Activated naive CD8-positive, alpha-beta T cell treated with anti-CD3 and anti-CD28 coated beads for 36 hours (primary cell): ENCODE measurements around the gene ELP2. TPM values are rescaled to one million over a fixed set of nuclear protein-coding genes. Genes with fewer than 3 reads are reported as not detected.
"Not testable (repeated sequence)": the region's sequence is repeated elsewhere in the genome, so short reads cannot be mapped to it uniquely, and the experiment has no call there.

Experiments
- DNase-seq: peaks from one replicate; pipeline ENCODE4 v3.0.0; 2021
- H3K27ac Mint-ChIP-seq: one replicate; pipeline ENCODE4 v1.8.0; 2022; ENCODE audit warnings: mild to moderate bottlenecking, moderate library complexity, mixed read lengths
- H3K27me3 Mint-ChIP-seq: one replicate; pipeline ENCODE4 v1.8.0; 2022; ENCODE audit warnings: mild to moderate bottlenecking, mixed read lengths
- H3K36me3 Mint-ChIP-seq: one replicate; pipeline ENCODE4 v1.8.0; 2021; ENCODE audit warnings: mild to moderate bottlenecking, mixed read lengths
- H3K4me1 Mint-ChIP-seq: one replicate; pipeline ENCODE4 v1.8.0; 2021; ENCODE audit warnings: mixed read lengths
- H3K4me3 Mint-ChIP-seq: one replicate; pipeline ENCODE4 v1.8.0; 2022; ENCODE audit warnings: mild to moderate bottlenecking, moderate library complexity, mixed read lengths
- H3K9me3 Mint-ChIP-seq: one replicate; pipeline ENCODE4 v1.8.0; 2022; ENCODE audit warnings: mixed read lengths
- total RNA-seq, 2 experiments: library from RNA; stranded (reverse); gene quantifications; one replicate each; pipeline ENCODE4 v1.2.3, GENCODE V29; 2021

ELP2 gene
- total RNA-seq, 2 experiments from 2014 or later, result 93.4 to 98.2 TPM

DNA sequence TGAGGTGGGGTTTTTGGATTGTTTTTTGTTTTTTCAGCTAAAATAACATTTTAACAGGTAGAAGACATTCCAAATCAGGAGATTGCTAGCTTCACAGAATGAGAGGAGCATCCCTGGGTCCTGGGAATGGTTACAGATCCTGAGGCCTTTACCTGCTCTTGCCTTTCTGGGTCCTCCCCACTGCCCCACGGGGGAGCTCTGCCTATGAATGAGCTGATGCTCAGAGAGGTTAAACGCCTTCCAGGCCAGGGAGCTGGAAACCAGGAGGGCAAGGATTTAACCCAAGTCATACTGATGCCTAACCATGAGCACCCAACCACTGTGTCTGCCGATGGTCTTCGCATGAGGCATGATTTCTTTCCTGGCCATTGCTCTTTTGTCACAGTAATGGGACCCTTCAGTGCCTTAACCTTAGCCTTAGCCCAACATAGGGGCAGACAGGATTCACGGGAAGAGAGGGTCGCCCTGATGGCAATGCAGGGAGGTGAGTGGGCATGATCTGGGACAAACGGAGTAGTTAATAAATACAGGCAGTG lies 73.7 kb downstream of the ELP2 start:
- H3K27ac Mint-ChIP-seq, result no peak overlapping the region
- H3K9me3 Mint-ChIP-seq, result peaks cover 5% of the 10 kb centered on the region
- H3K27me3 Mint-ChIP-seq, result no peaks in the 10 kb centered on the region
- H3K36me3 Mint-ChIP-seq, result no peaks in the 10 kb centered on the region
- DNase-seq, result no peak
- no peaks in the 10 kb centered on the region for H3K4me1 Mint-ChIP-seq
- no peak overlapping the region for H3K4me3 Mint-ChIP-seq

DNA sequence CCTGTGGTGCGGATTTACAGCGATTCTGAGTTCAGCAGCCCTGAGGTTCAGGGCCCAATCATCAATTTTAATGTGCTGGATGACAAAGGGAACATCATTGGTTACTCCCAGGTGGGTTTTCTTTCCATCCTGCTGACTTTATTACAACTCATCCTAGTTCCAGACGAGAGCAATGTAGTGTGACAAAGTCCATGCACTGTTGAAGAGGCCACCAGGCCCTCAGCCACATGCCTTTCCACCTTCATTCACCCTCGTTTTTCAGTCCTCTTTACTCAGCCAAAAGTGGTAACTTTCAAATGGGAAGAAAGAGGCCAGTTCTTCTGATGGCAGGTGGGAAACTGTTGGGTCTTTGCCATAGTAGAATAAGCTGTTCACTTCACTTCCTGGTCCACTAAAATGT lies 75.5 kb downstream of the ELP2 start:
- H3K4me3 Mint-ChIP-seq, result no peak overlapping the region
- no peaks in the 10 kb centered on the region for H3K27me3 Mint-ChIP-seq
- H3K36me3 Mint-ChIP-seq, result no peaks in the 10 kb centered on the region
- H3K9me3 Mint-ChIP-seq, result peaks cover 5% of the 10 kb centered on the region
- no peak for DNase-seq
- no peaks in the 10 kb centered on the region for H3K4me1 Mint-ChIP-seq
- H3K27ac Mint-ChIP-seq, result no peak overlapping the region

DNA sequence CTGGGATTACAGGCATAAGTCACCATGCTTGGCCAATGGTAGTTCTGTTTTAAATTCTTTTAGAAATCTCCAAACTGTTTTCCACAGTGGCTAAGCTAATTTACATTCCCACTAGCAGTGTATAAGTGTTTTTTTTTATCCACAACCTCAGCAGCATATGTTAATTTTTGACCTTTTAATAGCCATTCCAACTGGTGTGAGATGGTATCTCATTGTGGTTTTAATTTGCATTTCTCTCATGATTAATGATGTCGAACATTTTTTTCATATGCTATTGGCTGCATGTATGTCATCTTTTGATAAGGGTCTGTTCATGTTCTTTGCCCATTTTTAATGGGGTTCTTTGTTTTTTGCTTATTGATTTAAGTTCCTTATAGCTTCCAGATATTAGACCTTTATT lies 77.6 kb downstream of the ELP2 start:
- H3K4me3 Mint-ChIP-seq, result no peak overlapping the region
- H3K36me3 Mint-ChIP-seq, result no peaks in the 10 kb centered on the region
- DNase-seq, result no peak
- peaks cover 5% of the 10 kb centered on the region for H3K9me3 Mint-ChIP-seq
- no peaks in the 10 kb centered on the region for H3K27me3 Mint-ChIP-seq
- H3K27ac Mint-ChIP-seq, result no peak overlapping the region
- H3K4me1 Mint-ChIP-seq, result no peaks in the 10 kb centered on the region

DNA sequence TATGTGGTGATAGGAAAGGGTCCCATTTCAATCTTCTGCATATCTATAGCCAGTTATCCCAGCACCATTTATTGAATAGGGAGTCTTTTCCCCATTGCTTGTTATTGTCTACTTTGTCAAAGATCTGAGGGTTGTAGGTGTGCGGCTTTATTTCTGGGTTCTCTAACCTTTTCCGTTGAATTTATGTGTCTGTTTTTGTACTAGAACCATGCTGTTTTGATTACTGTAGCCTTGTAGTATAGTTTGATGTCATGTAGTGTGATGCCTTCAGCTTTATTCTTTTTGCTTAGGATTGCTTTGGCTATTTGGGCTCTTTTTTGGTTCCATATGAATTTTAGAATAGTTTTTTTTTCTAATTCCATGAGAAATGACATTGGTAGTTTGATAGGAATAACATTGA lies 78.3 kb downstream of the ELP2 start:
- not testable (repeated sequence) for H3K27me3 Mint-ChIP-seq, DNase-seq, H3K36me3 Mint-ChIP-seq, H3K4me1 Mint-ChIP-seq, H3K9me3 Mint-ChIP-seq, H3K27ac Mint-ChIP-seq, H3K4me3 Mint-ChIP-seq

DNA sequence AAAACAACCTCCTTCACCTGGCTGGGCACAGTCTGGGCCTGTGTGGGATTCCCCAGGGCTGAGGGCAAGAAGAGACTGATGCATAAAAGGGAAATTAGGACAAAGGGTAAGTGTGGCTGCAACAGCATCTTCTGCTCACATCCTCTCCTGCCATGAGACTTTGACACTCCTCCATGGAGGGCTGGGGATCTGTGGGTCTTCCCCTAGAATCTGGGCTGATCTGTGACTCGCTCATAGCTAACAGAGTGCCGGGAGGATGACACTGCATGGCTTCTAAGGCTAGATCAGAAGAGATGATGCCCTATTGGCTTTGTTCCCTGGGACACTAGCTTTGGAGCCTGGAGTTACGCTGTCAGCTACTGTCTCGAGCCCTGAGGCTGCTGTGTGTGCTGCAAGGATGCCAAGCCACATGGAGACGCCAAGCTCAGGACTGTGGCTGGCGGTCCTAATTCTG lies 81.9 kb downstream of the ELP2 start:
- Mint-ChIP-seq H3K27me3 (no peaks in the 10 kb centered on the region), H3K4me1 (no peaks in the 10 kb centered on the region), H3K27ac (no peak overlapping the region), H3K9me3 (peaks cover 5% of the 10 kb centered on the region), H3K36me3 (no peaks in the 10 kb centered on the region), H3K4me3 (no peak overlapping the region)
- DNase-seq, result no peak

DNA sequence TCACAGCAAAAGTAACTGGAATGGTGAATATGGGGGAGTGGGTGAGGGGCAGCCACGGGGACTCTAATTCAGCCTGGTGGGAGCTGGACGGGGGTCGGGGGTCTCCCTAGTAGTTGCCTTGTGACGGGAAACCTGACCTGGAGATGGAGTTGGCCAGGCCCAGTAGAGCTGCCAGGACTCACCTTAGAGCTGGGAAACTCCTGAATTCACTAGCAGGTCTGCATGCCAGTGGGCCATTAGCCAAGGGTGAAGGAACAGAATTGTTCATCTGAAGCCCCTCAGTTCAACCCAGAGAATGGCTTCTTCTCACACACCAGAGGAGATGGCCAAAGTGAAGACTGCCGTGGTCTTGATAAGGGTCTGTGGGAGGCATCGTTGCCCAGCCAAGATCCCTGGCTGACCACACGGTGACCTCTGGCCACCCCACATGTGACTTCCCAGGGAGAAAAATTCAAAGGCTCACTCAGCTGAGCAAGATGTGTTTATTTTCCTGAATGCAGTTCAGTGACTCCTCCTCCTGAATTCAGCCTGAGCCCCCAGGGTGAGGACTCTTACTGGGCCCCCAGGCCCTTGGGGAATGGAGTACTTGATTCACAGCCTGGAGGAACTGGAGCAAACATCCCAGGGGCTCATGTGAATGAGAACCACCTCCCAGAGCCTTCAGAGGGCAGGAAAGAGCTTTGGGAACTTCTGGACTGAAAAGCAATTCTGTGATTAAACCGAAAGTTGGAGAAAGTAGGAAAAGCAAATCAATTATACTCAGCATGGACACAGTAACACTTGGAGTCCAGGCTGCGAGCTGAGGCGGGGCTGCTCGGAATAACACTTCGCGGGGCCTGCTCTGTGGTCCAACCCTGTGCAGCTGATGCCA lies 82.8 kb downstream of the ELP2 start:
- DNase-seq, result no peak
- Mint-ChIP-seq H3K36me3 (no peaks in the 10 kb centered on the region), H3K27me3 (no peaks in the 10 kb centered on the region), H3K4me1 (no peaks in the 10 kb centered on the region), H3K9me3 (peaks cover 5% of the 10 kb centered on the region), H3K27ac (no peak overlapping the region), H3K4me3 (no peak overlapping the region)

DNA sequence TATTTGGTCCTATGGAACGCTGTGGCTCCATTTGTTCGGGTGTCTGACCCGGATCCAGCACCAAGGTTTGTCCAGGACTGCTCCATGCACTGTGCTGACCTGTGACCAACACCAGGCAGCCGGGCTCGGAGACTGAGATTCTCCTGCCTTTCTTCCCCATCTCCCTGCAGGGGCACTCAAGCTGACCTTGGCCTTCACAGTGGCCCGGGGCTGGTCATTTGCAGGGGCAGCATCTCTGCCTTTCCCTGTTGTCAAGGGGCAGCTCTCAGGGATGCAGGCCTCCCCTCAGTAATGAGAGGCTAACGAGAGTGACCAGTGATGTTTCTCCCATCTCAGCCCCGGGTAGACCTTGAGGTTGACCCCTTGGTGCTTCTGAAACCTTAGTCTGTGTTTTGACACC lies 85.1 kb downstream of the ELP2 start:
- Mint-ChIP-seq H3K4me3 (no peak overlapping the region), H3K27me3 (no peaks in the 10 kb centered on the region)

DNA sequence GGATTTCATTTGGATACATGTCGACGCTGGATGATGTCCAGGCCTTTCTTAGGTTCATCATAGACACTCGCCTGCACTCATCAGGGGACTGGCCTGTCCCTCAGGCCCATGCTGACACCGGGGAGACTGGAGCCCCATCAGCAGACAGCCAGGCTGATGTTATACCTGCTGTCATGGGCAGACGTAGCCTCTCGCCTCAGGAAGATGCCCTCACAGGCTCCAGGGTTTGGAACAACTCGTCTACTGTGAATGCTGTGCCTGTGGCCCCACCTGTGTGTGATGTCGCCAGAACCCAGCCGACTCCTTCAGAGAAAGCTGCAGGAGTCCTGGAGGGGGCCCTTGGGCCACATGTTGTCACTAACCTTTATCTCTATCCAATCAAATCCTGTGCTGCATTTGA lies 85.9 kb downstream of the ELP2 start:
- no peak overlapping the region for H3K27ac Mint-ChIP-seq
- H3K27me3 Mint-ChIP-seq, result no peaks in the 10 kb centered on the region
- no peaks in the 10 kb centered on the region for H3K4me1 Mint-ChIP-seq
- no peaks in the 10 kb centered on the region for H3K36me3 Mint-ChIP-seq
- H3K9me3 Mint-ChIP-seq, result no peaks in the 10 kb centered on the region
- H3K4me3 Mint-ChIP-seq, result no peak overlapping the region
- DNase-seq, result no peak

More for the DNA sequence above, 85.1 kb downstream of the ELP2 start:
- no peak overlapping the region for H3K27ac Mint-ChIP-seq
- H3K4me1 Mint-ChIP-seq, result no peaks in the 10 kb centered on the region
- no peak for DNase-seq
- no peaks in the 10 kb centered on the region for H3K9me3 Mint-ChIP-seq
- no peaks in the 10 kb centered on the region for H3K36me3 Mint-ChIP-seq

DNA sequence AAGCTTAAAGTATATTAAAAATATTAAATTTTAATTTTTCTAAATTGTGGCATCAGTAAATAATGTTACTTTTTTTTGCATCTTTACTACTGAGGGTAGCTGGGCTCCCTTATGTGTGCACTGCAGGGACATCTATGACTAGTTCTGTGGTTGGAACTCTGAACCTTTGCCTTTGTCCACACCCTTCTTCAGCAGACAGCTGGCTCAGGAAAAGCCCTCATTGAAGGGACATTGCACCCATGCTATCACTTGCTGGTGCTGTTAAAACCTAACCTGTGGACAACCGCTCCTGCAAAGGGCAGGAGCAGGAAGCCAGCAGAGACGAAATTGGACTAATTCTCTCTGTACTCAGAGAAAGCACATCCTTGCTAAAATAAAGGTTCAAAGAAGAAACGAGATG lies 87.6 kb downstream of the ELP2 start:
- Mint-ChIP-seq H3K27ac (no peak overlapping the region), H3K9me3 (no peaks in the 10 kb centered on the region), H3K36me3 (no peaks in the 10 kb centered on the region), H3K4me1 (no peaks in the 10 kb centered on the region), H3K27me3 (no peaks in the 10 kb centered on the region), H3K4me3 (no peak overlapping the region)
- no peak for DNase-seq

DNA sequence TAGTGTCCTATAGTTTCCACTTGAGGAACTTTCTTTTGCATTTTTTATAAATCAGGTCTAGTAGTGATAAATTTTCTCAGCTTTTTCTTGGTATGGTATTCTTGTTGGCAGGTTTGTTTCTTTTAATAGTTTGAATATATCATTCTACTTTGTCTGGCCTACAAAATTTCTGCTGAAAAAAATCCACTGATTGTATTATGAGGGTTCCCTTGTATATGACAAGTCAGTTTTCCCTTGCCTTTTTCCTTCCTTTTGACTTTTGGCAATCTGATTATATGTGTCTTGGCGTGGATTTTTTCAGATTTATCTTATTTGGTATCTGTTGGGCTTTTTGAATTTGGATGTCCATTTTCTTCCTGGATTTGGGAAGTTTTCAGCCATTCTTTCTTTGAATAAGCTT lies 99.5 kb downstream of the ELP2 start:
- Mint-ChIP-seq H3K27ac (no peak overlapping the region), H3K4me1 (no peaks in the 10 kb centered on the region), H3K36me3 (peaks cover 8% of the 10 kb centered on the region), H3K9me3 (peaks cover 27% of the 10 kb centered on the region), H3K27me3 (peaks cover 18% of the 10 kb centered on the region), H3K4me3 (no peak overlapping the region)
- no peak for DNase-seq

Other genes with a start within 250 kb of the ELP2 start
- 10 to 100 TPM; 30.0 to 32.5 TPM for gene RPRD1A, start 62.3 kb upstream of the ELP2 start, total RNA-seq
- gene SLC39A6, start 559 bp upstream of the ELP2 start, total RNA-seq, result 10 to 100 TPM; 30.9 to 31.2 TPM
- under 1 TPM; 0.14 to 0.16 TPM for gene MOCOS, start 57.6 kb downstream of the ELP2 start, total RNA-seq
- not detected for gene FHOD3, start 167.8 kb downstream of the ELP2 start, total RNA-seq